HG03060 (cell line): ENCODE results near the gene ZBTB39.
"Not testable (repeated sequence)": the region's sequence is repeated elsewhere in the genome, so short reads cannot be mapped to it uniquely, and the experiment has no call there.

ENCODE experiments used
- ATAC-seq: cut with Tn5 transposase; IDR thresholded peaks from one replicate; pipeline ENCODE4 v1.9.1; 2021; ENCODE audit warnings: low read depth, moderate number of reproducible peaks; ENCODE audit not compliant: unreplicated experiment

ZBTB39 gene

GRCh38 chr12:57004651-57005050 is 1.7 kb downstream of the ZBTB39 start:
- ATAC-seq, result no peak

GRCh38 chr12:57003395-57003794 is 3.0 kb downstream of the ZBTB39 start:
- ATAC-seq, result no peak

- ATAC-seq, result no peak
These were observed 4.9 kb downstream of the ZBTB39 start for GRCh38 chr12:57001448-57001906.

- ATAC-seq, result no peak
These were observed 6.0 kb downstream of the ZBTB39 start for GRCh38 chr12:57000393-57000792.

- ATAC-seq, result no peak
These were observed 6.9 kb downstream of the ZBTB39 start for GRCh38 chr12:56999456-56999855.

GRCh38 chr12:56998981-56999380 is 7.4 kb downstream of the ZBTB39 start:
- peak; percentile 53 for ATAC-seq

GRCh38 chr12:56998316-56998715 is 8.0 kb downstream of the ZBTB39 start:
- no peak for ATAC-seq

- ATAC-seq, result no peak
These were observed 9.4 kb downstream of the ZBTB39 start for GRCh38 chr12:56996793-56997545.

GRCh38 chr12:56995930-56996496 is 10.3 kb downstream of the ZBTB39 start:
- ATAC-seq, result no peak

- no peak for ATAC-seq
These were observed 11.0 kb downstream of the ZBTB39 start for GRCh38 chr12:56995201-56995929.

GRCh38 chr12:56994231-56994746 is 12.1 kb downstream of the ZBTB39 start:
- no peak for ATAC-seq

GRCh38 chr12:56993346-56993745 is 13.0 kb downstream of the ZBTB39 start:
- ATAC-seq, result no peak

GRCh38 chr12:56991319-56992246 is 14.8 kb downstream of the ZBTB39 start:
- ATAC-seq, result no peak

- ATAC-seq, result no peak
These were observed 15.6 kb downstream of the ZBTB39 start for GRCh38 chr12:56990648-56991318.

- no peak for ATAC-seq
These were observed 16.3 kb downstream of the ZBTB39 start for GRCh38 chr12:56989861-56990610.

GRCh38 chr12:56988207-56988739 is 18.1 kb downstream of the ZBTB39 start:
- no peak for ATAC-seq

GRCh38 chr12:56987551-56988053 is 18.7 kb downstream of the ZBTB39 start:
- ATAC-seq, result no peak

- ATAC-seq, result no peak
These were observed 19.3 kb downstream of the ZBTB39 start for GRCh38 chr12:56987011-56987410.

GRCh38 chr12:56985714-56986113 is 20.6 kb downstream of the ZBTB39 start:
- ATAC-seq, result not testable (repeated sequence)
